ENCODE measurements around the gene PLB1. TPM values are rescaled to one million over a fixed set of nuclear protein-coding genes. Genes with fewer than 3 reads are reported as not detected.

Gene PLB1
- total and polyA plus RNA-seq, 9 of the 15 experiments (the other 6 are each of a cell fraction or from before 2014, with no cell fraction given): 0.01 to 0.09 (median 0.07) TPM; not detected in 2

DNA sequence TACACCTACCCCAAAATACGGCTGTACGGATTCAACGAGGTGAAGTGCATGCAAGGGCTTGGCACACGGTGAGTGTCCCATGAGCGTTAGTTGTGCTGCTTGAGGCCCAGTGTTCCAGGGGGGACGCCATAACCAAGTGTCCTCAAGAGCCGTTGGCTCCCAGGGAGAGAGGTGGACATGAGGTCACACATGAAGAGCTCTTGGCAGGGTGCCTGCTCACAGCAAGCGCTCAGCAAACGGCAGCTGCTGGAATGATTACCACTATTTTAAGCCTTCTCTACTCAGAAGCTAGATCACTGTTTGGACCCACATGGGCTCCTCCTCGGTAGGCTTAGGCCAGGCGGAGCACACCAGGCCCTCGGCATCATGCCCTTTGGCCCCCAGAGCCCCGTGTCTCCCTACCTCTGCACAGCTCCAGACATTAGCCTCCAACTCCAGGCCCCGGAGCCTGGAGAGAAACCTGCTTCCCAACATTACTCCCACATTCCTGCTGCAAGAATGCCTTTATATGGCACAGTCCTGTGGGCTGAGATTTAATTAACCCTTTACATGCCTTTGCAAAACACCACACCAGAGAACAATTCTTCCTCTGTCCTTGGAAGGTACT is 187.3 kb downstream of the PLB1 start (continued):
- TF ChIP-seq, protein P1, sequence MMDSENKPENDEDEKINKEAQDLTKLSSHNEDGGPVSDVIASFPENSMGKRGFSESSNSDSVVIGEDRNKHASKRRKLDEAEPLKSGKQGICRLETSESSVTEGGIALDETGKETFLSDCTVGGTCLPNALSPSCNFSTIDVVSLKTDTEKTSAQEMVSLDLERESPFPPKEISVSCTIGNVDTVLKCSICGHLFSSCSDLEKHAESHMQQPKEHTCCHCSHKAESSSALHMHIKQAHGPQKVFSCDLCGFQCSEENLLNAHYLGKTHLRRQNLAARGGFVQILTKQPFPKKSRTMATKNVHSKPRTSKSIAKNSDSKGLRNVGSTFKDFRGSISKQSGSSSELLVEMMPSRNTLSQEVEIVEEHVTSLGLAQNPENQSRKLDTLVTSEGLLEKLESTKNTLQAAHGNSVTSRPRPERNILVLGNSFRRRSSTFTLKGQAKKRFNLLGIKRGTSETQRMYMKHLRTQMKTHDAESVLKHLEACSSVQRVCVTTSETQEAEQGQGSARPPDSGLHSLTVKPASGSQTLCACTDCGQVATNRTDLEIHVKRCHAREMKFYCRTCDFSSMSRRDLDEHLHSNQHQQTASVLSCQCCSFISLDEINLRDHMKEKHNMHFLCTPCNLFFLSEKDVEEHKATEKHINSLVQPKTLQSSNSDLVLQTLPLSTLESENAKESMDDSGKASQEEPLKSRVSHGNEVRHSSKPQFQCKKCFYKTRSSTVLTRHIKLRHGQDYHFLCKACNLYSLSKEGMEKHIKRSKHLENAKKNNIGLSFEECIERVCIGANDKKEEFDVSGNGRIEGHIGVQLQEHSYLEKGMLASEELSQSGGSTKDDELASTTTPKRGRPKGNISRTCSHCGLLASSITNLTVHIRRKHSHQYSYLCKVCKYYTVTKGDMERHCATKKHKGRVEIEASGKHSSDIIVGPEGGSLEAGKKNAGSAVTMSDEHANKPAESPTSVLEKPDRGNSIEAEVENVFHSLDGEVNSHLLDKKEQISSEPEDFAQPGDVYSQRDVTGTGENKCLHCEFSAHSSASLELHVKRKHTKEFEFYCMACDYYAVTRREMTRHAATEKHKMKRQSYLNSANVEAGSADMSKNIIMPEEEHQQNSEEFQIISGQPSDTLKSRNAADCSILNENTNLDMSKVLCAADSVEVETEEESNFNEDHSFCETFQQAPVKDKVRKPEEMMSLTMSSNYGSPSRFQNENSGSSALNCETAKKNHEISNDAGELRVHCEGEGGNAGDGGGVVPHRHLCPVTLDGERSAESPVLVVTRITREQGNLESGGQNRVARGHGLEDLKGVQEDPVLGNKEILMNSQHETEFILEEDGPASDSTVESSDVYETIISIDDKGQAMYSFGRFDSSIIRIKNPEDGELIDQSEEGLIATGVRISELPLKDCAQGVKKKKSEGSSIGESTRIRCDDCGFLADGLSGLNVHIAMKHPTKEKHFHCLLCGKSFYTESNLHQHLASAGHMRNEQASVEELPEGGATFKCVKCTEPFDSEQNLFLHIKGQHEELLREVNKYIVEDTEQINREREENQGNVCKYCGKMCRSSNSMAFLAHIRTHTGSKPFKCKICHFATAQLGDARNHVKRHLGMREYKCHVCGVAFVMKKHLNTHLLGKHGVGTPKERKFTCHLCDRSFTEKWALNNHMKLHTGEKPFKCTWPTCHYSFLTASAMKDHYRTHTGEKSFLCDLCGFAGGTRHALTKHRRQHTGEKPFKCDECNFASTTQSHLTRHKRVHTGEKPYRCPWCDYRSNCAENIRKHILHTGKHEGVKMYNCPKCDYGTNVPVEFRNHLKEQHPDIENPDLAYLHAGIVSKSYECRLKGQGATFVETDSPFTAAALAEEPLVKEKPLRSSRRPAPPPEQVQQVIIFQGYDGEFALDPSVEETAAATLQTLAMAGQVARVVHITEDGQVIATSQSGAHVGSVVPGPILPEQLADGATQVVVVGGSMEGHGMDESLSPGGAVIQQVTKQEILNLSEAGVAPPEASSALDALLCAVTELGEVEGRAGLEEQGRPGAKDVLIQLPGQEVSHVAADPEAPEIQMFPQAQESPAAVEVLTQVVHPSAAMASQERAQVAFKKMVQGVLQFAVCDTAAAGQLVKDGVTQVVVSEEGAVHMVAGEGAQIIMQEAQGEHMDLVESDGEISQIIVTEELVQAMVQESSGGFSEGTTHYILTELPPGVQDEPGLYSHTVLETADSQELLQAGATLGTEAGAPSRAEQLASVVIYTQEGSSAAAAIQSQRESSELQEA (IDR thresholded peaks at IDR 0.05; ENCODE audit: low read depth): peak; percentile 43; the same call in 1 of the 2 replicates
- TF ChIP-seq TGIF2 (CRISPR knock-in tag; IDR thresholded peaks at IDR 0.05): no peak
- no peak for TF ChIP-seq GATAD2A (IDR thresholded peaks at IDR 0.05)
- no peak for TF ChIP-seq ASH1L (IDR thresholded peaks at IDR 0.05; ENCODE audit: borderline replicate concordance, low read depth, partially characterized antibody)
- no peak for TF ChIP-seq MCM2 (IDR thresholded peaks at IDR 0.05; ENCODE audit: low read depth)
- TF ChIP-seq, protein P2, sequence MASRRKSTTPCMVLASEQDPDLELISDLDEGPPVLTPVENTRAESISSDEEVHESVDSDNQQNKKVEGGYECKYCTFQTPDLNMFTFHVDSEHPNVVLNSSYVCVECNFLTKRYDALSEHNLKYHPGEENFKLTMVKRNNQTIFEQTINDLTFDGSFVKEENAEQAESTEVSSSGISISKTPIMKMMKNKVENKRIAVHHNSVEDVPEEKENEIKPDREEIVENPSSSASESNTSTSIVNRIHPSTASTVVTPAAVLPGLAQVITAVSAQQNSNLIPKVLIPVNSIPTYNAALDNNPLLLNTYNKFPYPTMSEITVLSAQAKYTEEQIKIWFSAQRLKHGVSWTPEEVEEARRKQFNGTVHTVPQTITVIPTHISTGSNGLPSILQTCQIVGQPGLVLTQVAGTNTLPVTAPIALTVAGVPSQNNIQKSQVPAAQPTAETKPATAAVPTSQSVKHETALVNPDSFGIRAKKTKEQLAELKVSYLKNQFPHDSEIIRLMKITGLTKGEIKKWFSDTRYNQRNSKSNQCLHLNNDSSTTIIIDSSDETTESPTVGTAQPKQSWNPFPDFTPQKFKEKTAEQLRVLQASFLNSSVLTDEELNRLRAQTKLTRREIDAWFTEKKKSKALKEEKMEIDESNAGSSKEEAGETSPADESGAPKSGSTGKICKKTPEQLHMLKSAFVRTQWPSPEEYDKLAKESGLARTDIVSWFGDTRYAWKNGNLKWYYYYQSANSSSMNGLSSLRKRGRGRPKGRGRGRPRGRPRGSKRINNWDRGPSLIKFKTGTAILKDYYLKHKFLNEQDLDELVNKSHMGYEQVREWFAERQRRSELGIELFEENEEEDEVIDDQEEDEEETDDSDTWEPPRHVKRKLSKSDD (conservative IDR thresholded peaks at IDR 0.05; ENCODE audit: low read length): no peak
- TF ChIP-seq PHF20 (IDR thresholded peaks at IDR 0.05; ENCODE audit: partially characterized antibody): no peak
- no peak for TF ChIP-seq SMC3 (conservative IDR thresholded peaks at IDR 0.05; ENCODE audit: insufficient read depth, low read depth, low read length)
- TF ChIP-seq ZNF586 (CRISPR knock-in tag; conservative IDR thresholded peaks at IDR 0.05): no peak
- peak; percentile 11 for TF ChIP-seq CHD4 (IDR thresholded peaks at IDR 0.05; ENCODE audit: insufficient read depth, insufficient replicate concordance, low read depth, low read length, poor library complexity, severe bottlenecking)
- TF ChIP-seq CBX1 (IDR thresholded peaks at IDR 0.05; ENCODE audit: low read depth): no peak
- TF ChIP-seq SRSF7 (optimal IDR thresholded peaks at IDR 0.05; ENCODE audit: low read depth, low read length): no peak
- no peak for TF ChIP-seq RBFOX2 (IDR thresholded peaks at IDR 0.05; ENCODE audit: low read depth, low read length)
- no peak for TF ChIP-seq RBM39 (optimal IDR thresholded peaks at IDR 0.05; ENCODE audit: low read depth, low read length)
- no peak for TF ChIP-seq ZNF583 (CRISPR knock-in tag; IDR thresholded peaks at IDR 0.05)
- no peak for TF ChIP-seq EZH2 (IDR thresholded peaks at IDR 0.05; ENCODE audit: borderline replicate concordance, low read depth, low read length)
- TF ChIP-seq MCM5 (IDR thresholded peaks at IDR 0.05; ENCODE audit: low read depth): no peak
- TF ChIP-seq ZNF79 (CRISPR knock-in tag; IDR thresholded peaks at IDR 0.05; ENCODE audit: low read depth): no peak

All from K562 (cell line).